Measurements from ENCODE around the gene PPBP.

DNA sequence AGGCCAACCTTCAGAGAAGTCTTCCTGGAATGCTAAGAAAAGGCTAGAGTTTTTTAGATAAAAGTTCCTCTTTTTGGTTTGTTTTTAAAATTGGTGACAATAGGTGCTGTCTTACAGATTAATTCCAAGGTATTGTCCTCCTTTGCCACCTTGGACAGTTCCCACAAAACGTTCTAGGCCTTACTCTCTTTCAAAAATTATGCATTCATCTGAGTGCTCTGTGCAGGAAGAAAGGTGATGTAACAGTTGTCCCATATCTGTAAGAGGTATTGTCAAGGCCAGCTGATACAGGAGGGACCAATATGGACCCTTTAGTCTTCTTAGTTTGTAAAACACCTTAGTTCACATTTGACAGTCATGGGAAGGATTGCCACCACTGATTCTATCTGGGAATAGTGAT lies 26.3 kb upstream of the PPBP start:
- no peak for TF ChIP-seq POLR2A (IDR thresholded peaks at IDR 0.05; ENCODE audit: low read length)
- TF ChIP-seq GATA1 (IDR thresholded peaks at IDR 0.05; ENCODE audit: low read depth, low read length): no peak

Data from erythroblast (primary cell).